Mesothelial cell of epicardium (in vitro differentiated cells): ENCODE results near the gene OTOF. TPM values are rescaled to one million over a fixed set of nuclear protein-coding genes. Genes with fewer than 3 reads are reported as not detected.

ENCODE experiments used
- DNase-seq, 2 experiments: peaks; one replicate each; pipeline ENCODE4 v3.0.0; 2021; ENCODE audit warnings: low spot score in 2 of 2; ENCODE audit not compliant: unreplicated experiment in 2 of 2
- H3K27ac Mint-ChIP-seq: 2 replicates; pipeline ENCODE4 v1.8.0; 2021; ENCODE audit warnings: mixed read lengths
- H3K27me3 Mint-ChIP-seq: 2 replicates; pipeline ENCODE4 v1.8.0; 2021; ENCODE audit warnings: low read depth, mixed read lengths
- H3K36me3 Mint-ChIP-seq: 2 replicates; pipeline ENCODE4 v1.8.0; 2021; ENCODE audit warnings: mixed read lengths
- H3K4me1 Mint-ChIP-seq: 2 replicates; pipeline ENCODE4 v1.8.0; 2021; ENCODE audit warnings: mixed read lengths
- H3K4me3 Mint-ChIP-seq: 2 replicates; pipeline ENCODE4 v1.8.0; 2021; ENCODE audit warnings: mild to moderate bottlenecking, moderate library complexity, mixed read lengths
- H3K9me3 Mint-ChIP-seq: 2 replicates; pipeline ENCODE4 v1.8.0; 2021; ENCODE audit warnings: mixed read lengths
- total RNA-seq: library from RNA; stranded (reverse); gene quantifications from 3 replicates; pipeline ENCODE4 v1.2.1, GENCODE V29; 2021
- TF ChIP-seq, protein P1 (sequence below): fragments of 200-600 bp; sonication (generic); IDR thresholded peaks from one replicate; pipeline ENCODE4 v1.5.0; 2021; ENCODE audit warnings: antibody characterized with exemption; ENCODE audit not compliant: unreplicated experiment

The OTOF gene
- total RNA-seq, 1 donor from 2014 or later = 0.16 TPM

DNA sequence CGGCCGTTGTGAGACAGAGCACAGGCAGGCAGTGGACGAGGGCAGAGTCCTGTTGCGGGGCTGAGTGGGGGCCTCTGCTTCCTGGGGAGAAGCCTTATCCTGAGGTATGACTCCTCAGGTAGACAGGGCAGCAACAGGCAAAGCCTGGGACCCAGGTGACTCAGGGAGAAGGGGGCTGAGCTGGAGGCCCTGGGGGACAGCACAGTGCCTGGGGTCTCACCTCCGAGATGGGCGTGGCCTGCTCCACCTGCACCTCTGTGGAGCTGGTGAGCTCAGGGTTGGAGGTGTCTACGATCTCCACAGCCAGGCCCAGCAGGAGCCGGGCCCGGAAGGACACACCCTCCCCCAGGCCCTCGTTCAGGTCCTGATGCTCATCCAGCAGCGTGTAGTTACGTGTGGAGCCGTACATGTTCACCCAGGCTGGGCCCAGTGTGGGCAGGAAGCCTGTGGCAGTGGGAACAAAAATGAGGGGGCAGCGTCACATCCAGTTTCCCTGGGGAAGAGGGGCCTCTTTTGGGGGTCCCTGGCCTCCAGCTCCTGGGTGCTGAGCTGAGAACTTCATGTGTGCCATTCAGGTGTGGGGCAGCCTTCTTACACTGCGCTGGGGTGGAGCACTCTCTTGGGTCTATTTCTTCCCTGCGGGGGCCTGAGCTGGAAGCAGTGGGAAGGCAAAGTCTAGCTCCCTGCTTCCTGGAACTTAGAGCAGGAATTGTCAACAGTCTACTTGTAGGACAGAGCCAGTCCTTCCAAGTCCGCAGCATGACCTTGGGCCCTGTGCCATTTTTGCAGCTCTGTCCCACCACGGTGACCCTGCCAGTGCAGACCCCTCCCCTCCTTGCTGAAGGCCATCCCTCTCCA, 2.9 kb upstream of the OTOF start:
- TF ChIP-seq, protein P1, sequence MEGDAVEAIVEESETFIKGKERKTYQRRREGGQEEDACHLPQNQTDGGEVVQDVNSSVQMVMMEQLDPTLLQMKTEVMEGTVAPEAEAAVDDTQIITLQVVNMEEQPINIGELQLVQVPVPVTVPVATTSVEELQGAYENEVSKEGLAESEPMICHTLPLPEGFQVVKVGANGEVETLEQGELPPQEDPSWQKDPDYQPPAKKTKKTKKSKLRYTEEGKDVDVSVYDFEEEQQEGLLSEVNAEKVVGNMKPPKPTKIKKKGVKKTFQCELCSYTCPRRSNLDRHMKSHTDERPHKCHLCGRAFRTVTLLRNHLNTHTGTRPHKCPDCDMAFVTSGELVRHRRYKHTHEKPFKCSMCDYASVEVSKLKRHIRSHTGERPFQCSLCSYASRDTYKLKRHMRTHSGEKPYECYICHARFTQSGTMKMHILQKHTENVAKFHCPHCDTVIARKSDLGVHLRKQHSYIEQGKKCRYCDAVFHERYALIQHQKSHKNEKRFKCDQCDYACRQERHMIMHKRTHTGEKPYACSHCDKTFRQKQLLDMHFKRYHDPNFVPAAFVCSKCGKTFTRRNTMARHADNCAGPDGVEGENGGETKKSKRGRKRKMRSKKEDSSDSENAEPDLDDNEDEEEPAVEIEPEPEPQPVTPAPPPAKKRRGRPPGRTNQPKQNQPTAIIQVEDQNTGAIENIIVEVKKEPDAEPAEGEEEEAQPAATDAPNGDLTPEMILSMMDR = no peak

DNA sequence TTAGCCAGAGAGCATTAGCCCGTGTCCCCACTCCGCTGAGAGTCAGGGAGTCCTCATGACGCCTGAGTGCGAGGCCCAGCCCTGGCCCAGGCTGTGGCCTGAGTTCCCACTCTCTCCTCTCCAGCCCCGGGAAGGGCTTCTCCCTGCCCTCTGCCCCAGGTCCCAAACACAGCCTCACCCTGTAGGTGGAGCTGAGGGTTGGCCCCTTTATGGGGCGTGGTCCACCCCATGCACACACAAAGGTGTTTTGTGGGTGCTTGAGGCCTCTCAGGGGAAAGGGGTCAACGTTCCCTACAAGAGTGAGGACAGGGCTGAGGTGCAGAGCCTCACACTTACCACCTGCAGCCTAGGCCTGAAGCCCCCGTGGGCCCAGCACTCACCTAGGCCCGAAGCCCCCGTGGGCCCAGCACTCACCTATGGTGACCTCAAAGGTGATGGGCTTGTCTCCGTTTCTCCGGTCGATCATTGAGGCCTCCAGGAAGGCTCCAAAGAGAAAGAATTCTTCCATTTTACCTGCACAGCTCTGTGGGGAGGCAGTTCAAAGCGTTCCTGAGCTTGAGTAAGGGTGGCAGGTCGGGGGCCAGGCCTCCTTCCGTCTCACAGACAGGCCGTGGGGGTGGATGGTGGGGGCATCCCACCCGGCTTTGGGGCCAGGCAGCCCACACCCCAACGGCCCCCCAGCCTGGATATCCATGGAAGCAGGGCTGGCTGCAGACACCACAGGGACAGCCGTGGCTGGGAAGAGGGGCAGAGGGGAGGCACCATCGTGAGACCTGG, 2.1 kb upstream of the OTOF start:
- Mint-ChIP-seq H3K27ac (no peak overlapping the region), H3K36me3 (no peaks in the 10 kb centered on the region), H3K4me3 (no peak overlapping the region), H3K4me1 (peaks cover 5% of the 10 kb centered on the region), H3K9me3 (no peaks in the 10 kb centered on the region), H3K27me3 (peaks cover 4% of the 10 kb centered on the region)
- TF ChIP-seq, protein P1 = no peak
- DNase-seq = peak in 1 of 2 experiments; percentile 16

More for the DNA sequence above, 2.9 kb upstream of the OTOF start:
- Mint-ChIP-seq H3K9me3 (no peaks in the 10 kb centered on the region), H3K4me3 (no peak overlapping the region), H3K27ac (no peak overlapping the region), H3K36me3 (no peaks in the 10 kb centered on the region), H3K27me3 (peaks cover 4% of the 10 kb centered on the region), H3K4me1 (peaks cover 5% of the 10 kb centered on the region)
- no peak for DNase-seq

DNA sequence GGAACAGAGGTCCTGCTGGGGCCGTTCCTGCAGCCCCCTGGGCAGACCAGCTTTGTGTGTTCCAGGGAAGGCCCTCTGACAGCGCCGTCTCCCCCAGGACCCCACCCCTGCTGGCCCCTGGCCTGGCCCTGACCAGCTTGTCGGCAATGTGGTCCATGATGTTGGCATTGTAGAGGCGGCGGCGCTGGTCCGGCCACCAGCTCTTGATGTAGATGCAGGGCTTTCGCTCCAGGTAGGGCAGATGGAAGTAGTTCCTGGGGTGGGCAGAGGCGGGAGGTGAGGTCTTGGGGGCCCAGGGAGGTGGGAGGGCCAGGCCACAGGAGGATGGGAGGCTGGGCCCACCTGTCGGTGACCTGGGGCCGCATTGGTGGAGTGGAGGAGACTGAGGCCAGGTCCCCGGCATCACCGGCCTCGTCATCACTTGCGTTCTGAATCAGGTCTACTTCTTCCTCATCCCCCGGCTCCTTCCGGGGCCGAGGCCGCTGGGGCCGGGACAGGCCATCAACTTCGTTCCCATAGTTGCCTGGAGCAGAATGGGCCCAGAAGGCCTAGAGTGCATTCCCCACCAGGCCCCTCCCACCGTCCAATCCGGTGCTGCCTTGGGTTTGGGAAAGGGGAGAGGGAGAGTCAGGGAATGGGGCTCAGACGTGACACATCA, 1.3 kb upstream of the OTOF start:
- no peaks in the 10 kb centered on the region for H3K9me3 Mint-ChIP-seq
- H3K27ac Mint-ChIP-seq = no peak overlapping the region
- TF ChIP-seq, protein P1 = no peak
- peaks cover 4% of the 10 kb centered on the region for H3K27me3 Mint-ChIP-seq
- DNase-seq = no peak
- no peak overlapping the region for H3K4me3 Mint-ChIP-seq
- peaks cover 5% of the 10 kb centered on the region for H3K4me1 Mint-ChIP-seq
- H3K36me3 Mint-ChIP-seq = no peaks in the 10 kb centered on the region

DNA sequence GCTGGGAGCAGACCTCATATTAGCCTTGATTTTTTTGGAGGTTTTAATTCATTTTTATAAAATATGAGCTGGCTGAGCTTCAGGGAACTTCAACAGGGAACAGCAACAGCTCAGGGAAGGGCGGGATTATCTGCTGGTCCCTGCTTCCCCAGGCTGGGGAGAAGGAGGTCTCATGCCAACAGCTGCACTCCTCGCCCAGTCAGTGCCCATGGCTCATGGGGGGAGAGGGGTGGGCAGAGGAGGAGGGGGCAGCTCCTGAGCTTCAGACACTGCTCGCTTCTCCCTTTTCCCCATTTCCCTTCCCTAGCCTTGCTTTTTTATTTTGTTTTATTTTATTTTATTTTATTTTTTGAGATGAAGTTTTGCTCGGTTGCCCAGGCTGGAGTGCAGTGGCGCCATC, 442 bp upstream of the OTOF start:
- H3K4me3 Mint-ChIP-seq = no peak overlapping the region
- DNase-seq = no peak
- TF ChIP-seq, protein P1 = no peak
- H3K27me3 Mint-ChIP-seq = no peaks in the 10 kb centered on the region
- peaks cover 5% of the 10 kb centered on the region for H3K4me1 Mint-ChIP-seq
- no peak overlapping the region for H3K27ac Mint-ChIP-seq
- H3K36me3 Mint-ChIP-seq = no peaks in the 10 kb centered on the region
- no peaks in the 10 kb centered on the region for H3K9me3 Mint-ChIP-seq

DNA sequence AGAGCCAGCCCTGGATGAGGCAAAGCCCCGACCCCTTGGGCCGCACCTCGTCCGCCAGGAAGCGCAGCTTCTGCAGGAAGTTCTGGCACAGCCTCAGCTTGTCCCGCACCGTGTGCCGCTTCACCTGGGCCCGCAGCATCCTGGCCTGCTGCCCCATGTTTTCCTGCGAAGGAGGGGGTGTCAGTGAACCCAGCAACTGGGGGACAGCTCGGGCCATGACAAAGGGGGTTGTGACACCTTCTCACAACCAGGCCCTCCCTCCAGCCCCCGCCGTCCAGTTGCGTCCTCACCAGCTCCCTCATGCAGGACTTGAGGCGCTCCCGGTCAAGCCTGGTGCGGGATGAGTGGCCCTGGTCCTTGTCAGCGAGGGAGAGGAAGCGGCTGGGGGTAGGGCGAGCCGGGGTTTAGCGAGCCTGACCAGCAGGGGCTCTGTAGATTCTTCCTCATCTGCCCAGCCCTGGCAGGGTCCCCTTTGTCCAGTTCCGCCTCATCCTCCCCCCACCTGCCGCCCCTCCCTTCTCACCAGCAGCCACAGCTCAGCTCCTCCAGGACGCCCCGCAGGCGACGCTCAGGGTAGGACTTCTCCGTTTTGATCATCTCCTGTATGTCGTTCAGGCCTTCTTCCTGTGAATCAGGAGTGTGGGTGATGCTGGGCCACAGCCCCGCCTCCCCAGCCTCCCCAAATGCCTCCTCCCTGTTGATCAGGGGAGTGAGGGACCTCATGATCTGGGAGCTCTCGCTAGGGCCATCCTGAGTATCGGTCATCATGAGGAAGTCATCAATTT, 606 bp downstream of the OTOF start:
- Mint-ChIP-seq H3K4me3 (no peak overlapping the region), H3K27me3 (no peaks in the 10 kb centered on the region), H3K27ac (peak overlapping the region; percentile 68), H3K4me1 (peaks cover 5% of the 10 kb centered on the region), H3K9me3 (no peaks in the 10 kb centered on the region), H3K36me3 (no peaks in the 10 kb centered on the region)
- DNase-seq = peak in 1 of 2 experiments; percentile 13
- TF ChIP-seq, protein P1 = no peak
